ENCODE measurements around the gene PIGA.

- TF ChIP-seq CTCF (IDR thresholded peaks at IDR 0.05 in 8 of 11, conservative IDR thresholded peaks at IDR 0.05 in 3 of 11) (no peak), POLR2AphosphoS5 (IDR thresholded peaks at IDR 0.05) (no peak), POLR2A (IDR thresholded peaks at IDR 0.05) (no peak)
Measured at GRCh38 chrX:15340867-15341266, 5.5 kb upstream of the PIGA start.
